Smooth muscle cell (in vitro differentiated cells): ENCODE data around the gene PHF12. TPM values are rescaled to one million over a fixed set of nuclear protein-coding genes. Genes with fewer than 3 reads are reported as not detected.

Source experiments
- DNase-seq: peaks from one replicate; lab custom pipeline; 2025; ENCODE audit not compliant: unreplicated experiment; lab: John Stamatoyannopoulos, UW
- H2AFZ ChIP-seq: fragments of 200-600 bp; sonication (generic); 2 replicates; pipeline ENCODE4 v1.6.0; 2016; ENCODE audit warnings: antibody characterized with exemption, low read depth, mild to moderate bottlenecking
- H3F3A ChIP-seq: fragments of 200-600 bp; sonication (generic); 2 replicates; pipeline ENCODE4 v1.6.0; 2017; ENCODE audit warnings: antibody characterized with exemption, low read depth
- H3K27ac ChIP-seq: fragments of 200-600 bp; sonication (generic); 2 replicates; pipeline ENCODE4 v1.5.1; 2016; ENCODE audit warnings: low read depth, mild to moderate bottlenecking
- H3K27me3 ChIP-seq: fragments of 200-600 bp; sonication (generic); 2 replicates; pipeline ENCODE4 v1.6.1; 2016; ENCODE audit warnings: low read depth, mild to moderate bottlenecking
- H3K36me3 ChIP-seq: fragments of 200-600 bp; sonication (generic); 2 replicates; pipeline ENCODE4 v1.5.1; 2016; ENCODE audit warnings: low read depth
- H3K4me1 ChIP-seq: fragments of 200-600 bp; sonication (generic); 2 replicates; pipeline ENCODE4 v1.5.1; 2016; ENCODE audit warnings: low read depth
- H3K4me2 ChIP-seq: fragments of 200-600 bp; sonication (generic); 2 replicates; pipeline ENCODE4 v1.6.0; 2016; ENCODE audit warnings: mild to moderate bottlenecking
- H3K4me3 ChIP-seq: fragments of 200-600 bp; sonication (generic); 2 replicates; pipeline ENCODE4 v1.5.1; 2016; ENCODE audit warnings: mild to moderate bottlenecking
- H3K79me2 ChIP-seq: fragments of 200-600 bp; sonication (generic); 2 replicates; pipeline ENCODE4 v1.6.0; 2016; ENCODE audit warnings: low read depth, mild to moderate bottlenecking
- H3K9ac ChIP-seq: fragments of 200-600 bp; sonication (generic); 2 replicates; pipeline ENCODE4 v1.6.0; 2016; ENCODE audit warnings: low read depth
- H3K9me3 ChIP-seq: fragments of 200-600 bp; sonication (generic); replicated peaks from 2 replicates; pipeline ENCODE4 v1.5.1; 2016; ENCODE audit warnings: low read depth
- H4K20me1 ChIP-seq: fragments of 200-600 bp; sonication (generic); 2 replicates; pipeline ENCODE4 v1.6.0; 2016; ENCODE audit warnings: low read depth
- CTCF ChIP-seq: fragments of 200-600 bp; sonication (generic); IDR thresholded peaks from 2 replicates; pipeline ENCODE4 v1.5.1; 2017; ENCODE audit warnings: borderline replicate concordance, mild to moderate bottlenecking, antibody characterized with exemption; ENCODE audit not compliant: insufficient read depth, poor library complexity, severe bottlenecking
- WGBS: methylation state at CpG from one replicate; pipeline ENCODE4 v1.1.7; 2016; ENCODE audit warnings: low lambda C conversion rate; 5-methylcytosine and 5-hydroxymethylcytosine counted together
- polyA plus RNA-seq: library from polyadenylated mRNA; unstranded; fragments of >200 nt; fragmentation: Nextera tagmentation; extraction: Ambion mirVana; gene quantifications from 2 replicates; pipeline ENCODE4 v1.2.1, GENCODE V29; 2016
- total RNA-seq: library from RNA; depleted of rRNA; stranded (reverse); fragments of >200 nt; gene quantifications from 2 replicates; pipeline ENCODE4 v1.2.3, GENCODE V29; 2014

PHF12 gene
- total and polyA plus RNA-seq, 2 experiments from 2014 or later: 14.0 to 18.9 TPM

DNA sequence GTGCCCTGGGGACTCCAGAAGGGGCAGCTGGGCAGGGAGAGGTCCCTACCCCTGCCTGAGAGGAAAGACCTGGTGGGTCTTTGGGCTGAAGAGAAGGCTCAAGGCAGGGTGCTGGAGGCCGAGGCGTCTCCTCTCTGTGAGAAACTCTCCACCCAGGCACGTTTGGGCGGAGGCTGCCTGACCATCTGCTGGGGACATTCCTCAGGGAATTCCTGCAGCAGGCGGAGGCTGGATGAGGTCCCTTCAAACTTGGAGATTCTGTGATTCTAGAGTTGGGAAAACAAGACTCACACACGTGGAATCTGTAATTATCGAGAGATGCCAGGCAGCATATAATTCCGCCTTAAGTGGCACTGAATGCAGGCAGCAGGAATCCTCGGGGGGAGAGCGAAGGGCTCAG, 21.1 kb upstream of the PHF12 start:
- no peak for DNase-seq
- no peaks in the 10 kb centered on the region for H3K79me2 ChIP-seq
- no peaks in the 10 kb centered on the region for H3K9me3 ChIP-seq
- WGBS: 85% methylated on average over 10 of the region's 10 CpGs
- no peak overlapping the region for H3K4me2 ChIP-seq
- no peak overlapping the region for H3K4me3 ChIP-seq
- H3K27ac ChIP-seq: no peak overlapping the region
- no peaks in the 10 kb centered on the region for H3K36me3 ChIP-seq
- no peak for TF ChIP-seq CTCF
- H3F3A ChIP-seq: no peaks in the 10 kb centered on the region
- no peak overlapping the region for H2AFZ ChIP-seq
- no peaks in the 10 kb centered on the region for H4K20me1 ChIP-seq
- H3K27me3 ChIP-seq: no peaks in the 10 kb centered on the region
- peaks cover 7% of the 10 kb centered on the region for H3K4me1 ChIP-seq
- no peak overlapping the region for H3K9ac ChIP-seq

DNA sequence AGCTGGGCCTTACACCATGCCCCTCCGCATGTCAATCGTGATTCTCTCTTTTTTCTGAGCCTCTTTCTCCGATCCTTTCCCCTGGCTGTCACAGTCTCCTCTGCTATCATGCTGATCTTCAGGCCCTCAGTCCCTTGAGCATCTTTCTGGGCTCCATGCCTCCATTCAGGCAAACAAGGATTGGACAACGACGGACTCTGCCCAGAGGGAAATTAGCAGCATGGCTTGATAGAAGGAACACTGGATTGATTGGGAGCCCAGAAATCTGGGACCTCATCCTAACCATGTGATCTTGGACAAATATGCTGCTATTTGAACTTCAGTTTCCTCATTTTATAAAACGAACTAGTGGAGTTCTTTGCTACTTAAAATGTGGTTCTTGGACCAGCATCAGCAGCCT, 19.6 kb upstream of the PHF12 start:
- no peak for DNase-seq
- WGBS: 89% methylated on average over 6 of the region's 6 CpGs
- Histone ChIP-seq H3K9ac (no peak overlapping the region), H3K36me3 (no peaks in the 10 kb centered on the region), H3K27ac (no peak overlapping the region), H3F3A (no peaks in the 10 kb centered on the region), H3K9me3 (no peaks in the 10 kb centered on the region), H3K4me1 (peaks cover 7% of the 10 kb centered on the region), H4K20me1 (no peaks in the 10 kb centered on the region), H3K79me2 (no peaks in the 10 kb centered on the region), H2AFZ (no peak overlapping the region), H3K27me3 (no peaks in the 10 kb centered on the region), H3K4me2 (no peak overlapping the region), H3K4me3 (no peak overlapping the region)
- TF ChIP-seq CTCF: no peak

DNA sequence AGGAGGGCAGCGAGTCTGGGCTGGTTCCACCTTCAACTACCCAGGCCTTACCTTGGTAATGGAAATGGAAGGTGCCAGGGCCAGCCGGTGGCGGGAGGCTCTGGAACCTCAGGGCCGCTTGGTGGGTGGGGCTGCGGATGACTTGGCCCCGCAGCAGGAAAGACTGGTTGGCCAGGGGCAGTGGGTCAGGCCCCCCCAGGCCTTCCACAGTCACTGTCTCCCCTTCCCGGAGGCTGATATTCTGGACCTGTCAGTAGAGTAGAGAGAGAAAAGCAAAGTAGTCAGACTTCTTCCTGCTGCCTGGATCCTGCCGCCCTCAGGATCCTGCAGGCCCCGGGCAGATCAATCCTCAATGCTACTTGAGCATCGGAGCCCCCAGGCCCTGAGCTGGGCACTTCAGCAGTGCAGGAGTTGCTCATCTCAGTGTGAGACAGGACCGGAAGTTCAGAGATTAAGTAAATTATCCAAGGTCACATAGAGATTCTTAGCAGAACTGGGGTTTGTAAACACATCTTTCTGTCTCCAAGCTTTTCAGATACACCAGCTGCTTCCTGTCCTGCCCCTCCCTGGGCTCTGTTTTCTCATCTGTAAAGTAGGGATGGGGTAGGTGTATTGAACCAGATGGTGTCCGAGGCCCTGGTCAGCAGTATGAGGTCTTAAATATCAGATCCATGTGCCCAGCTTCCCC, 18.5 kb upstream of the PHF12 start:
- H3K4me1 ChIP-seq: peaks cover 7% of the 10 kb centered on the region
- no peaks in the 10 kb centered on the region for H3F3A ChIP-seq
- H2AFZ ChIP-seq: no peak overlapping the region
- no peaks in the 10 kb centered on the region for H3K27me3 ChIP-seq
- WGBS: 79% methylated on average over 12 of the region's 12 CpGs
- H3K9ac ChIP-seq: no peak overlapping the region
- H4K20me1 ChIP-seq: no peaks in the 10 kb centered on the region
- H3K27ac ChIP-seq: no peak overlapping the region
- H3K4me3 ChIP-seq: no peak overlapping the region
- TF ChIP-seq CTCF: no peak
- DNase-seq: no peak
- no peaks in the 10 kb centered on the region for H3K36me3 ChIP-seq
- no peak overlapping the region for H3K4me2 ChIP-seq
- H3K79me2 ChIP-seq: no peaks in the 10 kb centered on the region
- no peaks in the 10 kb centered on the region for H3K9me3 ChIP-seq

- no peak overlapping the region for H3K4me3 ChIP-seq
- H3K9me3 ChIP-seq: no peaks in the 10 kb centered on the region
- no peaks in the 10 kb centered on the region for H4K20me1 ChIP-seq
- H3F3A ChIP-seq: no peaks in the 10 kb centered on the region
- TF ChIP-seq CTCF: no peak
- H3K4me1 ChIP-seq: peaks cover 7% of the 10 kb centered on the region
- H3K27me3 ChIP-seq: peaks cover 2% of the 10 kb centered on the region
- H3K79me2 ChIP-seq: no peaks in the 10 kb centered on the region
- no peak overlapping the region for H3K9ac ChIP-seq
- no peak for DNase-seq
- no peaks in the 10 kb centered on the region for H3K36me3 ChIP-seq
- no peak overlapping the region for H3K27ac ChIP-seq
- H2AFZ ChIP-seq: no peak overlapping the region
- no peak overlapping the region for H3K4me2 ChIP-seq
- WGBS: 55% methylated on average over 2 of the region's 2 CpGs
These were observed 17.6 kb upstream of the PHF12 start for GRCh38 chr17:28968914-28969295.
